Thyroid gland (tissue), 4 donors: ENCODE results near the gene ATAD2B.

ENCODE experiments used
- CTCF ChIP-seq, 6 experiments: fragments of 200-600 bp in 3 of 6; fragments of 450-650 bp in 3 of 6; sonication (generic) in 3 of 6; IDR thresholded peaks; one replicate each; pipeline ENCODE4 v1.5.1; 2016 to 2019; ENCODE audit warnings: antibody characterized with exemption in 6 of 6, mild to moderate bottlenecking in 2 of 6, inconsistent platforms in 1 of 6, moderate library complexity in 1 of 6
- POLR2A ChIP-seq, 2 donors: fragments of 450-650 bp; IDR thresholded peaks; one replicate each; pipeline ENCODE4 v1.6.1; 2017; ENCODE audit warnings: antibody characterized with exemption in 2 of 2, mild to moderate bottlenecking in 2 of 2, moderate library complexity in 1 of 2

GRCh38 chr2:23838581-23838980, 88.3 kb downstream of the ATAD2B start:
- TF ChIP-seq CTCF (IDR thresholded peaks at IDR 0.05): no peak
- TF ChIP-seq POLR2A (IDR thresholded peaks at IDR 0.05): no peak
